Sciatic nerve (tissue), 2 donors: ENCODE results near the gene STAB1. TPM values are rescaled to one million over a fixed set of nuclear protein-coding genes. Genes with fewer than 3 reads are reported as not detected.

ENCODE experiments used
- ATAC-seq: fragments of 200-7000 bp; cut with Tn5 transposase; one replicate; pipeline ENCODE4 v1.9.1; 2020; ENCODE audit warnings: mild to moderate bottlenecking, moderate library complexity
- DNase-seq: peaks from one replicate; pipeline ENCODE4 v3.0.0-alpha.2; 2020; ENCODE audit warnings: low spot score
- intact Hi-C: fragments of 100-400 bp; cut with DNase I; formaldehyde crosslinking; loops from one replicate; pipeline ENCODE4 v1.14.2; 2022
- total RNA-seq: library from RNA; stranded (reverse); fragmentation: NEBNext Ultra II Directional; extraction: Animal tissue kit (Norgen Biotek cat#: 25700); gene quantifications from one replicate; pipeline ENCODE4 v1.2.1, GENCODE V29; 2021
- donor health status: DM: no; HTN: no; CAD: no.
- donor health status: DM: no; HTN: no; CAD: no.

Gene STAB1
- total RNA-seq, 1 donor from 2014 or later, result 256 TPM

DNA sequence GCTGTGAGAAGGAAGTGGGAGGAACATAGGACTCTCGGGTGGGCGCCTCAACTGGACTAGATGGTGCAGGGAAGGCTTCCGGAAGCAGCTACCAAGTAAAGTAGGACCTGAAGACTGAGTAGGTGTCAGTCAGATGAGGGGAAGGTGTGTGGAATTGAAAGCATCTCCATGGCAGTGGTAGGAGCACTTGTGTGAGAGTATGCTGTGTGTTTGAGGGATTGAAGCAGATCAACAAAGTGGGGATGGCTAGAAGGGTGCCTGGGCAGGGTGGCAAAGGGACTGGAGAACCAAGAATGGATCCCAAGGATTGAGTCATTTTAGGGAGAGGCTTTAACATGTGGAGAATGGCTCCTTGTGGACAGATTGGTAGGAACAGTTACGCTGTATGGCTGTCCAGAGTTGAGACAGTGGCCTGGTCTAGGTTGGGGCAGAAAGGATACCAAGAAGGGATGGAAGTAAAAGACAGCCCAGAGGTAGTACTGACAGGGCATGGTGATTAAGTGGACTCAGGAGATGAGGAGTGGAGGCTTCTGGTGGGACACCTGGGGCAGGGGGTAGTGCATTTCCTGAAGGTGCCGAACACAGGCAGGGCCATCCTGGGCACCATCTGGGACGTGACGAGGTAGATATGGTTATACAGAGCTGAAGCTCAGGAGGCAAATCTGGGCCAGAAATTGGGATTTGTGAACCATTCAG lies 42.7 kb downstream of the STAB1 start:
- intact Hi-C loops, result no loop called here
- no peak for ATAC-seq
- DNase-seq, result no peak

DNA sequence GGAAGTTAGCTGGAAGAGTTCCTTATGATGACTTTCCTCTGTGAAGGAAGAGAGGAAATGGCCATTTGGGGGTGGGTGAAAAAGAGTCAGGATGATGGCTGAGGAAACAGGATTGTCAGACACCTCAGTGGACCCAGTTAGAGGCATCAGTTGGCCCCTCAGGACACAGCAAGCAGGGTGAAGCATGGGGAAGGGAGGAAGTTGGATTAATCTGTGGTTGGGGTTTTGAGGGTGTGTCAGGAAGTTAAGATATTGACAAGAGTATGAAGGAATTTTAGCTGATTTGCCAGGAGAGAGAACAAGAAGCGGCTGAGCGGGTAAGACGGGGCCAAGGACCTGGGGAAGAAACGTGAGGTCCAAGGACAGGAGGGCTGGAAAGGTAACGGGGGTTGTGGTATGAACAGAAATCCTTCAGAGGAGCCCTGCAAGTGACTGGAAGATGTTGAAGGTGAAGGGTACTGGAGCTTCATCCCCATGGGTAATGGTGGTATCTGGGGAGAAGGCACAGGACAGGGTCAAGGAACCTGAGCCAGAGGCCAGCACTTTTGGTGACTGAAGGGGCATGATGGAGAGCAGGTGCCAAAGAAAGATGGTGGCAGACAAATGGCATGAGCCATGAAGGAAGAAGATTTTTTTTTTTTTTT lies 44.0 kb downstream of the STAB1 start:
- DNase-seq (no peak), ATAC-seq (no peak)
- intact Hi-C loops, result no loop called here

DNA sequence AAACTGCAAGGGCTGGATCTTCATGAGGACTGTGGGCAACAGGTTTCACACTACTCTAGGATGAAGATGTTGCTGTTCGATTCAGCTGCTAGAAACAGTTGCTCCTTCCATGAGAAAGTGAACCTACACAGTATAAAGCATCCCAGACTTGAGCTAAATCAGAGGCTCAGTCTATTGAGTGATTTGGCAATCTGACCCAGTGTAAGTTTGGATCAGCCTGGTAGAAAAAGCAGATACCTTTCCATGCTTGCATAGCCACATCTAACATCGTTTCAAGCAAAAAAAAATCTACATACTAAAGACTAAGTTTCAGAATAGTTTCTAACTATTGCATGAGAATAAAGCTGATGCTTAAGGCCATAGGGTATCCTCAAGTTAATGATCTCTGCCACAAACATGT lies 45.9 kb downstream of the STAB1 start:
- no peak for ATAC-seq
- intact Hi-C loops, result no loop called here
- DNase-seq, result no peak

DNA sequence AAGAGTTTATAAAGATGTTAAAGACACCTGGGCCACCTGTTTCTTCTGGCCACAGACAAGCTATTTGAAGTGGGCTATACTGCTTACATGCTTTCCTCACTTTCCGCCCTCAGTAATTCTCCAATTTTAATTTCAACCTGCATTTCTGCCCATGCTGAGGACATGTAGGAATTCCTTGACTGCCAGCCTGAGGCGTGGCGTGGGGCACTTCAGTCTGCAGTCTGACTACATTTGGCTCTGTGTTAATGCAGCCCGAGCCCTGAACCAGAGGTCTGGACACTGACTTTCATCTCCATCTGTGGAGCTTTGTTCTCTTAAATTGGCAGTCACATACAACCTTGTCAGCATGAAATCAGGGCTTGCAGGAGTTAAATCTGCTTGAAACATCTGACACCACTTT lies 49.8 kb downstream of the STAB1 start:
- no peak for ATAC-seq
- DNase-seq, result no peak
- intact Hi-C loops, result no loop called here

DNA sequence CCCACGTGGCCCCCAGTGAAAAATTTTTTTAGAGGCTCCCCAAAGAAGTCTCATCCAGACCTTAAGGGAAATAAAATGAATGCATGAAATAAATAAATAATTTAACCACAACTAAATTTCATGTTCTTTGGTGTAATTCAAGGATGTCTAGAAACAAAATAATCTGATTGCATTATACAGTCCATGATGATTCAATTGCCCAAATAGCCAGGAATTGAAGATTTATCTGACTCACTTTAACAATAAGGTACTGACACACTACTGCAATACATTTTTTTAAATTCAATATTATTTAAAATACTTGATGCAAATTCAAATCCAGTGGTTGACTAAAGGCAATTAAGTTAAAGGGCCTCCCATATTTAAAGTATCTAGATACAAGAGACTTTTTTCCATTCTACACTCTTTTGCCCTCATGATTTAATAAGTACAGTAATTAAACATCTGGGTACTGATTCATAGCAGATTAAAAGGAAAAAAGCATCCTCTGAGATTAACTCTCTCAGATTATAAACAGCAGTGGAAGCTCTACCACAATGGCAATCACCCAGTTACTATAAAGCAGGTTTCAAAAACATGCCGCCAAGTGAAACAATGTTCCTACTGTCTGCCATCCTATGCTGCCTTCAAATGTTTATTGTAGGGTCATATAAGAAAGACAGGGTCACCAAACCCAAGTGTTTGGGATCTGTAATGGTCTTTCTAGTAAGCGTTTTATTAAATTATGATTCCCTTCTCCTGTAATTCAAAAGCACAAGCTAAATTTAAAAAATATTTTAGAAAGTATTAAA lies 51.2 kb downstream of the STAB1 start:
- intact Hi-C loops, result no loop called here
- ATAC-seq (no peak), DNase-seq (no peak)

DNA sequence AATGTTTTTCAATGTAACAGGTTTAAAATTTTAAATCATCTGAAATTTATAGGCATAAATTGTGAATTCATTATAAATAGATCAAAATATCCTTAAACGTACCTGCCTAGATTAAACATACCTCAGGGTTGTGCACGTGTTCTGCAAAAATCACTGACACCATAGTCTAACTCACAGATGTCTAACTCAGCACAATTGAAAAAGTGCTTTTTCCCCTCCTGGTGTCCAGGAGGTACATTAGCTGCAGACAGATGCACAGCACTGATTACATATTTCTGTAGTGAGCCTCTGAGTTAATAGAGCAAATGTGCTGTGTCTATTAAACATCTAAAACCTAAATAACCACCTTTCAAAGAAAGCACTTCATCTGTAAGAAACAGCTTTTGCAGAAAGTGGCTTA lies 52.0 kb downstream of the STAB1 start:
- DNase-seq, result no peak
- ATAC-seq, result no peak
- intact Hi-C loops, result no loop called here

DNA sequence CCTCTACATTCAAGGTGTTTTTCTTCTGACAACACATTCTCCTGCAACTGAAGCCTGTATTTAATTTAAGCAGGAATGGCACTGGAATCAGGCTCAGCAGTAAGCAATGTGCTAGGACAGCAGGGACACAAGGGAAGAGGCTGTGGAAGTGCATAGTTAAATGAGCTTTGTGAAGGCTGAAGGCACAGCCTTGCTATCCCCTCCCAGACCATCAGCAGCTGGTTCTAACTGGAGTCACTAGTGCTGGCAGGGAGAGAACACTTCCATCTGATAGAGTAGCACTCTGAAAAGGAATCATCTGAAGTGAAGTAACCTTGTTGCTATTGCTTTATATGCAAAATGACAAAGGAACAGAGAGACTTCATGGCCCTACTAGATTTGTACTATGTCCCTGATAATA lies 56.0 kb downstream of the STAB1 start:
- ATAC-seq (no peak), DNase-seq (no peak)
- intact Hi-C loops, result no loop called here

DNA sequence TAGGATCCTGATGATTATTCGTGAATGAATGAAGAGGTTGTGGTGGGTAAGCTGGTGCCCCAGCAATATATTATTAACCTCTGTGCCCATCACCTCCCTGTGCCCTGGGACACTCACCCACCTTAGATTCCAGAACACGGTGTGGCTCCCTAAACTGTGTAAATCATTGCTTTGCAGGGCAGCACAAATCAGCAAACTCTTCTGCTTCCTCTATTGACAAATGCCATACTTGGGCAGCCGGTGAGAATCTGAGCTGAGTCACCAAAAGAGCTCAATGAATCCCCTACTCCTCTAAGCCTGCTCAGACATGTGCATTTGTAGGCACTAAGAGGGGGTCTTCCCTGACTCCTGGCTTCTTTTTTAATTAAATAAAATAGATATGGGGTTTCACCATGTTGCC lies 57.0 kb downstream of the STAB1 start:
- intact Hi-C loops, result no loop called here
- DNase-seq, result no peak

DNA sequence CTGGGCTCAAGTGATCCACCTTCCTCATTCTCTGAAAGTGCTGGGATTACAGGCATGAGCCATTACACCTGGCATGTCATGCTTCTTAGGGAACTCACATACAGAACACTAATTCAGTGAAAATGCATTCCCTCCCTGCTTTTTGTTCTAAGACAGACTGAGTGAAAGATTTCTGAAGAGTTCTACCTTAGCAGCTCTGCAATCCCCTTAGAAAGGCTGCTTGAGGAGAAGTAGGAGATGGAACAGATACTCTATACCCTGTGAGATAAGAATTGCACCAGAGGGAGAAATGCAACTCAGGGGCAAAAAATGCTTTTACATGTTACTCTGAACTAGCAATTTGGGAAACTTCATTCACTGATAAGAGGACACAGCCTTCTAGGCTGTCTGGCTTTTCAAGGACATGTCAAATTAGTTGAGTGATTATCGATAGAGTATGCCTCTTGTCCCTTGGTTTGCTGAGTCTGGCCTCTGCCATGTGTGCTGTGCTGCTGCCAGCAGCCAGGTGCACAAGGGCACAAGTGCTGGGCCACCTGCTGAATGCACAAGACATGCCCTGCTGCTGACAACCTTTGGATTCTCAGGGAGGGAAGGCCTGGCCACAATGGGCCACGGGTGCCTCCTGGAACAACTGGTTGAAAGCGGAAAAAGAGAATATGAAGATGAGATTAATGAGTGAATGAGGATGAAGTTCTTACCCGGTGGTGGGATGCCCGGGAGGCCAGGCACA lies 59.1 kb downstream of the STAB1 start:
- DNase-seq, result no peak
- intact Hi-C loops, result no loop called here
- ATAC-seq, result no peak

More for the DNA sequence above, 57.0 kb downstream of the STAB1 start:
- ATAC-seq, result no peak

DNA sequence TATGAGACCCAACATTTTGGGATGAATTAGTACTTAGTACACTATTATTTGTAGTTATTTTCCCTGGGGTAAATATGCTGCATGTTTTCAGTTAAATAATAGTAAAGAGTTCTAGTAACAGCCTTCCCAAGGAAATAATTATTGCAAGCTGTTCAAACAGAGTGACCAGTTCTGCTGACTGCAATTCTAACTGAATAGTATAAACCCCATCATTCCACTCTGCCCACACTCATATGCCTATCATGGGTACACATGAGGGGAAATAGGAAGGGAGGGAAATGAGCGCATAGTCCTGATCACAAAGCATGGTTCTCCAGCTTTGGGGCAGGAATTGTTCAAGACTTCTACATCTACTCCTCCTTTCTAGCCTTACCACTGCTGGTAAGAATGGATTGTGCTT lies 59.9 kb downstream of the STAB1 start:
- DNase-seq (no peak), ATAC-seq (peak; percentile 18)
- intact Hi-C loops, result no loop called here

DNA sequence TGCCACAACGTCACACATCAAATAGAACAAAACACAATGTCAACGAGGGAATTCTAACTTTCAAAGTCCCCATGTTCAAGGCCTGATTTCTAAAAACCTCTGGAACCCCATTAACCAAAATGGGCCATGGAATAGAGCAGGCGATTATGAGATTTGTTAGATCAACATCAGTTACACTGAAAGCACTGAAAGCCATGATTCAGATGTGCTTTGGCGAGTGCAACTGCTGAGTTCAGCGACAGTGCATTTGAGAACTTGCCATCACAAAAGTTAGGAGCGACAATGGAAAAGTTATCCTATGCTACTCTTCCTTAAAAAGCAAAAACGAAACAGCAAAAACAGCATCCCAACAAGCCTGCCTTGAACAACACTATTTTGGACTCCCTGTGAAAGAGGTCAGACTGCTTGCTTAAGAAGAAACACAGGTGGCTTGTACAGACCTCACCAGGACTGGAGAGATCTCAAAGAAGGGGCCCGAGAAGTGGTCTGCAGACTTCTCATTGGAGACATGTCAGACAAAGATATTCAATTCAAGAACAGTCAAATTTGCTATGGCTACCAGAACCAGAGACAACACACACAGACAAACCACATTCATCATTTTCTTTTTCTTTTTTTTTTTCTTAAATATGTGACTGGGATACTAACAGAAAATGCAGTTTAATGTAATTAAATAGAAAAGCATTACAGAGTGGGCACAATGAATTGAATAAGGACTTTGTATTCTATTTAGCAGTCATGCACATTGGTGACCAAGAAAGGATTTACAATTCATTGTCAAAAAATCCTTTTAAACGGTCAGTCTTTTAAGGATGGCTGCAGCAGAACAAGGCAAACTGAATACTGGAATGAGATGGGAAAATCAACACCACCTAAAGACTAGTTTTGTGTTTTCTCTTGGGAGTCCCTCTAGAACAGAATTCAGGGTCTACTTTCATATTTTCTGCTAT lies 62.1 kb downstream of the STAB1 start:
- intact Hi-C loops, result no loop called here
- DNase-seq (no peak), ATAC-seq (peak; percentile 60)

DNA sequence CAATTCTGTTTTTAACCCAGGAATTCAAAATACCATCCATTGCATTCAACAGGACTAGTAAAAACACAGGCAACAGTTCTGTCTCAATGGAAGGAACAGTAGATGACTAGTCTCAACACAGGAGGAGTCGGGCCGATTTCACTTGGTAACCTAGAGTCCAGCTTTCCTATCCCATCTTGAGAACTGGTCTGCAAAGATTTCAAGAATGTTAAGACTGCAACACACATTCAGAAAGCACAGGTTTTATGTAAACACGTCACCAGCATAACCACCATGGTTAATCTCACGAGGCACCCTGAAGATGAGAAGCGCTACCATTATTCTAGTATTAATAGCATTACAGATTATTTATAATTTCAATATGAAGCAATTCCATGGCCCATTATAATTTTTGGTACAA lies 63.3 kb downstream of the STAB1 start:
- ATAC-seq (no peak), DNase-seq (no peak)
- intact Hi-C loops, result no loop called here

DNA sequence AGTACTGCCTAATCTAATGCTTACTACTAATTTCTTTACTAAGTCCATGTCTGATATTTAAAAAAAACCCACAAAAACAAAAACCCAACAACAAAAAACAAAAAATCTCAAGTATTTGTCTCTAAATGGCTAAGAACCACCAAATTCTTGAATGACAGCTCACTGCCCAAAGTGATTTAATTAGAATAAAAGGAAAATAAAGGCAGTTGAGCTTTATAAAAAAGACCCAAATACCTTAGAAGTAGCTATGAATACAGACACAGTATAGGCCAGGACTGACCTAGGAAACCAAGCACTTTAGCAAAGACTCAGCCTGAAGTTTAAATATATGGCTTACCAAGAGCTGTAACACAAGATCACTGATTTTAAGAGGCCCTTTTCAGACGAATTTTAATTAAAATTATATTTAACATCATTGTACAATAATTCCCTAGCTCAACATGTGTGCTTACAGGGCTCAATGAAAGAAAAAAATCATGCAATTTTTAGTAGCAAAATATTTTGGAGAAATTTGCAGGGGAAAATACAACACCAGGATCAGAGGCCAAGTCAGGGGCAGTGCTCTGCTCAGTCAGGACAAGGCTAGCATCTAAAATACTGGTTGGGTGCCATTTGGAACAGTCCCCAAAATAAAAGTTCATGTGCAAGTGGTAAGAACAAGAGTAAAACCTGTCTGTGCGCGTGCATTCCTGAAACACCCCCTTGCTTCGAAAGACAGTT lies 66.0 kb downstream of the STAB1 start:
- DNase-seq, result no peak
- ATAC-seq, result no peak
- intact Hi-C loops, result no loop called here

DNA sequence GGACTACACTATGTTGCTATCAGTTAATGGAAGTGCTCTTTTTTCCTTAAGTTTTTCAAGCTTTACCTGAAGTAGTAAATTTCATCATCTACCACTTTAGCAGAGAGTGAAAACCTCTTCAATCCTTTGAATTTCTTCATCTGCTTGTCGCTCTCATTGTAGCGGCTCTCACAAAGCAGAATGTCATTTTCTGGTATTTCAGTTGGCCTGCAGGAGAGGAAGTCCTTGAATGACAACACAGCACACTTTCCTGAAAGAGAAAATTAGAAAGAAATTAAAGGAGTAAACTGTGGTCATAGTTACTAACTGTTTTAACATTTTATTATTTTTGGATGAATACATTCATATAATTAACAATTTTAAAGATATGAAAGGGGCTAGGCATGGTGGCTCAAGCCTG lies 68.8 kb downstream of the STAB1 start:
- no peak for ATAC-seq
- DNase-seq, result no peak
- intact Hi-C loops, result no loop called here

DNA sequence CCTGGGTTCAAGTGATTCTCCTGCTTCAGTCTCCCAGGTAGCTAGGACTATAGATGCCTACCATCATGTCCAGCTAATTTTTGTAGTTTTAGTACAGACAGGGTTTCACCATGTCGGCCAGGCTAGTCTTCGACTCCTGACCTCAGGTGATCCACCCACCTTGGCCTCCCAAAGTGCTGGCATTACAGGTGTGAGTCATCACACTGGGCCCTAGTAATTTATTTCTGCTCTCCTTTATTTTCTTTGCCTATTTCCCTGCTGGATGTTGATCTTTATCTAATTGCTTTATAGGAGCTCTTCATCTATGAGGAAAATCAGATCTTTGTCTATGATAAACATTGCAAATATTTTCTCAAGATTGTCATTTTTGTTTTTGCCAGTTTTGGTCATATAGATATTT lies 72.9 kb downstream of the STAB1 start:
- DNase-seq (no peak), ATAC-seq (no peak)
- intact Hi-C loops, result no loop called here

DNA sequence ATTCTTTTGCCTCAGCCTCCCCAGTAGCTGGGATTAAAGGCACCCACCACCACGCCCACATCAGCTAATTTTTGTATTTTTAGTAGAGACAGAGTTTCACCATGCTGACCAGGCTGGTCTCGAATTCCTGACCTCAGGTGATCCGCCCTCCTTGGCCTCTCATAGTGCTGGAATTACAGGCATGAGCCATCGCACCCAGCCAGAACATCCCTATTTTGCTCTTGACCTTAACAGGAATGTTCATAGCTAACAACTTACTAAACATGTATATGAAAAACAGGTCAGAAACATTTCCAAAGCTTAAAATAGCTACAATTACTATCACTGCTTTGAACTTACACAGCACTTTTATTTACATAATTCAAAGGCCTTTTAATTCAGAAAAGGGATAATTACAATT lies 74.9 kb downstream of the STAB1 start:
- intact Hi-C loops, result no loop called here
- ATAC-seq, result no peak

DNA sequence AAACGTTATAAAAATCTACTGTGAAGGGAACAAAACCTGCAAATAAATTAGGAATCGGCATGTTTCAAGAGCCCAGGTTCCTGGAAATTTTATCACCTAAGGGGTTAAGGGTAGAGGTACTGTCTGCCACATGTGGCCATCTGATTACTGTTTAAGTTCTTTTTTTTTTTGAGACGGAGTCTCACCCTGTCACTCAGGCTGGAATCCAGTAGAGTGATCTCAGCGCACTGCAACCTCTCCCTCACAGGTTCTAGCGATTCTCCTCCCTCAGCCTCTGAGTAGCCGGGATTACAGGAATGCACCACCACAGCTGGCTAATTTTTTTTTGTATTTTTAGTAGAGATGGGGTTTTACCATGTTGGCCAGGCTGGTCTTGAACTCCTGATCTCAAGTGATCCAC lies 77.1 kb downstream of the STAB1 start:
- intact Hi-C loops, result no loop called here
- ATAC-seq (no peak), DNase-seq (no peak)

More for the DNA sequence above, 74.9 kb downstream of the STAB1 start:
- no peak for DNase-seq
